Measurements from ENCODE around the gene CRTC3.

DNA sequence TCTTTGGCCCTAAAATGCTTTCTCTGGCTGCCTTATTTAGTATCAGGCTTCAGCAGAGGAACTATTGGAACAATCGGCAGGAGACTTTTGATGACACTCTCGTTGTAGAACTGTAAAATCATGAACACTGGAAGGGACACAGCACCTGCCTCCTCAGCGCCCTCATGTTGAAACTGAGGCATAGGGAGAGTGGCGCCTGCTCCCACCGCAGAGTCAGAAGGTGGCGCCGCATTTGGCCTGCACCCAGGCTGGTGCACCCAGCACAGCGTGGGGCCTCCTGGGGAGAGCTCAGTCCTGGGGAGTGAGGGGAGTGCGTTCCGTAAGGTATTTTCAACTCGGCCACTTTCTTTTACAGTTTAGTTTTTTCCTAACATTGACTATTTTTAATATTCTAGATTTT lies 109.2 kb downstream of the CRTC3 start:
- TF ChIP-seq CTCF (conservative IDR thresholded peaks at IDR 0.05; ENCODE audit: low read depth, low read length) (no peak), FOS (IDR thresholded peaks at IDR 0.05; ENCODE audit: low read depth, low read length) (no peak), RAD21 (IDR thresholded peaks at IDR 0.05; ENCODE audit: low read length) (no peak), RCOR1 (IDR thresholded peaks at IDR 0.05; ENCODE audit: insufficient replicate concordance, low read length) (no peak), USF2 (IDR thresholded peaks at IDR 0.05; ENCODE audit: low read depth, low read length) (no peak), POLR2A (IDR thresholded peaks at IDR 0.05; ENCODE audit: low read depth, low read length) (no peak), MXI1 (IDR thresholded peaks at IDR 0.05; ENCODE audit: borderline replicate concordance, low read depth, low read length) (no peak), MAFK (IDR thresholded peaks at IDR 0.05; ENCODE audit: low read depth, low read length) (no peak), CHD1 (IDR thresholded peaks at IDR 0.05; ENCODE audit: low read depth, low read length) (no peak), MAZ (IDR thresholded peaks at IDR 0.05; ENCODE audit: borderline replicate concordance, low read depth, low read length) (no peak), RFX5 (IDR thresholded peaks at IDR 0.05; ENCODE audit: low read depth, low read length) (no peak), SMC3 (IDR thresholded peaks at IDR 0.05; ENCODE audit: low read depth, low read length) (no peak), BHLHE40 (IDR thresholded peaks at IDR 0.05; ENCODE audit: low read depth, low read length) (no peak)
- TF ChIP-seq, protein P1, sequence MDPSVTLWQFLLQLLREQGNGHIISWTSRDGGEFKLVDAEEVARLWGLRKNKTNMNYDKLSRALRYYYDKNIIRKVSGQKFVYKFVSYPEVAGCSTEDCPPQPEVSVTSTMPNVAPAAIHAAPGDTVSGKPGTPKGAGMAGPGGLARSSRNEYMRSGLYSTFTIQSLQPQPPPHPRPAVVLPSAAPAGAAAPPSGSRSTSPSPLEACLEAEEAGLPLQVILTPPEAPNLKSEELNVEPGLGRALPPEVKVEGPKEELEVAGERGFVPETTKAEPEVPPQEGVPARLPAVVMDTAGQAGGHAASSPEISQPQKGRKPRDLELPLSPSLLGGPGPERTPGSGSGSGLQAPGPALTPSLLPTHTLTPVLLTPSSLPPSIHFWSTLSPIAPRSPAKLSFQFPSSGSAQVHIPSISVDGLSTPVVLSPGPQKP (IDR thresholded peaks at IDR 0.05; ENCODE audit: borderline replicate concordance, low read depth, low read length) = no peak
